CD14-positive monocyte (primary cell): ENCODE results near the gene PCDH1. TPM values are rescaled to one million over a fixed set of nuclear protein-coding genes. Genes with fewer than 3 reads are reported as not detected.

ENCODE experiments used
- DNase-seq, 3 donors: peaks; one replicate each; pipeline ENCODE4 v3.0.0-alpha.2; 2011 to 2022
- H2AFZ ChIP-seq: 2 replicates; pipeline ENCODE4 v1.6.0; 2012; ENCODE audit warnings: mild to moderate bottlenecking, low read depth, low read length, inconsistent platforms; ENCODE audit not compliant: insufficient read depth, poor library complexity, severe bottlenecking
- H3K27ac ChIP-seq, 2 donors: 1 replicate in 1 of 2; 2 replicates in 1 of 2; pipeline ENCODE4 v1.5.1; 2012 to 2013; ENCODE audit warnings: low read length in 2 of 2, control low read depth in 1 of 2, inconsistent platforms in 1 of 2, low read depth in 1 of 2, mild to moderate bottlenecking in 1 of 2
- H3K27me3 ChIP-seq, 2 donors: one replicate each; pipeline versions ENCODE4 v1.6.0 to v1.6.1; 2011 to 2013; ENCODE audit warnings: low read length in 2 of 2; ENCODE audit not compliant: control insufficient read depth in 2 of 2, insufficient read depth in 2 of 2
- H3K36me3 ChIP-seq, 2 donors: replicated peaks in 1 of 2; 1 replicate in 1 of 2; 2 replicates in 1 of 2; pipeline versions ENCODE4 v1.5.1 to v1.6.1; 2012 to 2013; ENCODE audit warnings: low read length in 2 of 2, control low read depth in 1 of 2, inconsistent platforms in 1 of 2, mild to moderate bottlenecking in 1 of 2; ENCODE audit not compliant: insufficient read depth in 2 of 2, control insufficient read depth in 1 of 2
- H3K4me1 ChIP-seq, 2 donors: 1 replicate in 1 of 2; 2 replicates in 1 of 2; pipeline versions ENCODE4 v1.5.1 to v1.6.1; 2012 to 2013; ENCODE audit warnings: low read length in 2 of 2, control low read depth in 1 of 2, inconsistent platforms in 1 of 2, mild to moderate bottlenecking in 1 of 2, moderate library complexity in 1 of 2; ENCODE audit not compliant: insufficient read depth in 2 of 2, control insufficient read depth in 1 of 2
- H3K4me2 ChIP-seq: replicated peaks from 2 replicates; pipeline ENCODE3; 2012; ENCODE audit warnings: low read length, moderate library complexity, mild to moderate bottlenecking; ENCODE audit not compliant: poor library complexity, severe bottlenecking; ENCODE audit errors: extremely low read depth
- H3K4me3 ChIP-seq, 3 experiments: fragments of 200-600 bp in 1 of 3; sonication (generic) in 1 of 3; replicated peaks in 1 of 3; 1 replicate in 2 of 3; 2 replicates in 1 of 3; pipeline ENCODE4 v1.5.1; 2011 to 2013; ENCODE audit warnings: low read length in 3 of 3, mild to moderate bottlenecking in 3 of 3, control low read depth in 2 of 3, low read depth in 2 of 3, inconsistent platforms in 1 of 3, moderate library complexity in 1 of 3
- H3K79me2 ChIP-seq: 2 replicates; pipeline ENCODE4 v1.6.0; 2012; ENCODE audit warnings: mild to moderate bottlenecking, control low read depth, inconsistent platforms, low read length, moderate library complexity; ENCODE audit not compliant: insufficient read depth
- H3K9ac ChIP-seq: 2 replicates; pipeline ENCODE4 v1.6.0; 2017; ENCODE audit warnings: low read length, mild to moderate bottlenecking; ENCODE audit not compliant: insufficient read depth, poor library complexity, severe bottlenecking
- H3K9me3 ChIP-seq, 2 donors: replicated peaks in 1 of 2; 1 replicate in 1 of 2; 2 replicates in 1 of 2; pipeline versions ENCODE4 v1.5.1 to v1.6.1; 2012 to 2013; ENCODE audit warnings: low read length in 2 of 2, control low read depth in 1 of 2; ENCODE audit not compliant: control insufficient read depth in 1 of 2, insufficient read depth in 1 of 2
- H4K20me1 ChIP-seq: 2 replicates; pipeline ENCODE4 v1.6.0; 2012; ENCODE audit warnings: mild to moderate bottlenecking, low read length, control low read depth, moderate library complexity; ENCODE audit not compliant: insufficient read depth
- H3K27ac Mint-ChIP-seq, 7 donors: one replicate each; pipeline ENCODE4 v1.8.0; 2020; ENCODE audit warnings: mild to moderate bottlenecking in 7 of 7, mixed read lengths in 7 of 7, moderate library complexity in 6 of 7, inconsistent platforms in 2 of 7
- H3K27me3 Mint-ChIP-seq, 3 donors: one replicate each; pipeline ENCODE4 v1.8.0; 2021 to 2022; ENCODE audit warnings: low read depth in 3 of 3, mild to moderate bottlenecking in 3 of 3, mixed read lengths in 3 of 3, moderate library complexity in 3 of 3, inconsistent platforms in 1 of 3
- H3K36me3 Mint-ChIP-seq, 2 donors: one replicate each; pipeline ENCODE4 v1.8.0; 2020; ENCODE audit warnings: mixed read lengths in 2 of 2, inconsistent platforms in 1 of 2, mild to moderate bottlenecking in 1 of 2
- H3K4me1 Mint-ChIP-seq: one replicate; pipeline ENCODE4 v1.8.0; 2020; ENCODE audit warnings: mild to moderate bottlenecking, mixed read lengths
- H3K4me3 Mint-ChIP-seq, 2 donors: one replicate each; pipeline ENCODE4 v1.8.0; 2020; ENCODE audit warnings: mild to moderate bottlenecking in 2 of 2, mixed read lengths in 2 of 2, moderate library complexity in 1 of 2
- H3K9me3 Mint-ChIP-seq, 7 donors: one replicate each; pipeline ENCODE4 v1.8.0; 2020 to 2022; ENCODE audit warnings: mixed read lengths in 7 of 7, mild to moderate bottlenecking in 6 of 7, moderate library complexity in 6 of 7, inconsistent platforms in 2 of 7
- CTCF ChIP-seq: fragments of 200-600 bp; IDR thresholded peaks from one replicate; pipeline ENCODE4 v1.8.0; 2022; ENCODE audit warnings: antibody characterized with exemption, mild to moderate bottlenecking
- WGBS: methylation state at CpG from one replicate; pipeline ENCODE4 v1.1.5; 2013; ENCODE audit warnings: missing lambda C conversion rate; ENCODE audit not compliant: insufficient coverage; 5-methylcytosine and 5-hydroxymethylcytosine counted together
- intact Hi-C, 2 donors: fragments of 100-400 bp; cut with micrococcal nuclease; formaldehyde crosslinking; loops; one replicate each; pipeline versions ENCODE4 v1.15.0 to v1.15.1; 2023
- polyA plus RNA-seq, 3 donors: library from polyadenylated mRNA; depleted of rRNA in 1 of 3; unstranded in 2 of 3; stranded (reverse) in 1 of 3; fragments of 300-500 nt in 2 of 3; fragments of >200 nt in 1 of 3; fragmentation: Illumina TruSeq in 2 of 3; gene quantifications; 1 replicate in 2 of 3; 2 replicates in 1 of 3; pipeline ENCODE4 v1.2.3, GENCODE V29; 2012 to 2021

PCDH1 gene
- polyA plus RNA-seq, 3 donors = not detected

GRCh38 chr5:141851195-141851874 lies 26.9 kb downstream of the PCDH1 start:
- Mint-ChIP-seq H3K4me1 (peaks cover 16% of the 10 kb centered on the region), H3K36me3 (peaks cover 0 to 2% of the 10 kb centered on the region in 2 donors), H3K27me3 (peaks cover 12 to 40% (median 24%) of the 10 kb centered on the region in 3 donors), H3K27ac (no peak overlapping the region), H3K9me3 (peaks cover 0 to 1% (median 0%) of the 10 kb centered on the region in 7 donors), H3K4me3 (peak overlapping the region; percentile 16 to 58)
- H3K4me1 ChIP-seq = peaks cover 10 to 13% of the 10 kb centered on the region in 2 donors
- H3K36me3 ChIP-seq = no peaks in the 10 kb centered on the region
- H3K4me3 ChIP-seq = no peak overlapping the region
- H3K9ac ChIP-seq = no peak overlapping the region
- no peak for DNase-seq
- intact Hi-C loops = no loop called here
- no peak for TF ChIP-seq CTCF
- H3K27me3 ChIP-seq = peaks cover 6 to 16% of the 10 kb centered on the region in 2 donors
- 100% methylated on average over 3 of the region's 10 CpGs for WGBS
- peak overlapping the region; percentile 35 for H2AFZ ChIP-seq
- H4K20me1 ChIP-seq = no peaks in the 10 kb centered on the region
- H3K79me2 ChIP-seq = no peaks in the 10 kb centered on the region
- H3K9me3 ChIP-seq = no peaks in the 10 kb centered on the region
- H3K4me2 ChIP-seq = no peak overlapping the region
- no peak overlapping the region for H3K27ac ChIP-seq

- H3K27me3 ChIP-seq = peaks cover 6 to 16% of the 10 kb centered on the region in 2 donors
- H3K4me3 Mint-ChIP-seq = peak overlapping the region; percentile 52 to 58
- H2AFZ ChIP-seq = peak overlapping the region; percentile 35
- H3K9me3 ChIP-seq = no peaks in the 10 kb centered on the region
- peaks cover 10 to 13% of the 10 kb centered on the region in 2 donors for H3K4me1 ChIP-seq
- H4K20me1 ChIP-seq = no peaks in the 10 kb centered on the region
- no peaks in the 10 kb centered on the region for H3K79me2 ChIP-seq
- H3K9ac ChIP-seq = no peak overlapping the region
- 66% methylated on average over 4 of the region's 10 CpGs for WGBS
- H3K27me3 Mint-ChIP-seq = peaks cover 12 to 40% (median 24%) of the 10 kb centered on the region in 3 donors
- H3K27ac Mint-ChIP-seq = no peak overlapping the region
- no peaks in the 10 kb centered on the region for H3K36me3 ChIP-seq
- peaks cover 0 to 1% (median 0%) of the 10 kb centered on the region in 7 donors for H3K9me3 Mint-ChIP-seq
- DNase-seq = no peak
- peaks cover 0 to 2% of the 10 kb centered on the region in 2 donors for H3K36me3 Mint-ChIP-seq
- peaks cover 20% of the 10 kb centered on the region for H3K4me1 Mint-ChIP-seq
- peak overlapping the region; percentile 92 for H3K4me2 ChIP-seq
- no peak overlapping the region for H3K4me3 ChIP-seq
- H3K27ac ChIP-seq = no peak overlapping the region
- no peak for TF ChIP-seq CTCF
- intact Hi-C loops = no loop called here
Measured at GRCh38 chr5:141850786-141851185, 27.4 kb downstream of the PCDH1 start.
